NCI-H526 (cell line): Measurements from ENCODE around the gene TPT1.
"Not testable (repeated sequence)": the region's sequence is repeated elsewhere in the genome, so short reads cannot be mapped to it uniquely, and the experiment has no call there.

Experiments used
- DNase-seq, 2 experiments: peaks; one replicate each; lab custom pipeline; 2025; lab: John Stamatoyannopoulos, UW

TPT1 gene

DNA sequence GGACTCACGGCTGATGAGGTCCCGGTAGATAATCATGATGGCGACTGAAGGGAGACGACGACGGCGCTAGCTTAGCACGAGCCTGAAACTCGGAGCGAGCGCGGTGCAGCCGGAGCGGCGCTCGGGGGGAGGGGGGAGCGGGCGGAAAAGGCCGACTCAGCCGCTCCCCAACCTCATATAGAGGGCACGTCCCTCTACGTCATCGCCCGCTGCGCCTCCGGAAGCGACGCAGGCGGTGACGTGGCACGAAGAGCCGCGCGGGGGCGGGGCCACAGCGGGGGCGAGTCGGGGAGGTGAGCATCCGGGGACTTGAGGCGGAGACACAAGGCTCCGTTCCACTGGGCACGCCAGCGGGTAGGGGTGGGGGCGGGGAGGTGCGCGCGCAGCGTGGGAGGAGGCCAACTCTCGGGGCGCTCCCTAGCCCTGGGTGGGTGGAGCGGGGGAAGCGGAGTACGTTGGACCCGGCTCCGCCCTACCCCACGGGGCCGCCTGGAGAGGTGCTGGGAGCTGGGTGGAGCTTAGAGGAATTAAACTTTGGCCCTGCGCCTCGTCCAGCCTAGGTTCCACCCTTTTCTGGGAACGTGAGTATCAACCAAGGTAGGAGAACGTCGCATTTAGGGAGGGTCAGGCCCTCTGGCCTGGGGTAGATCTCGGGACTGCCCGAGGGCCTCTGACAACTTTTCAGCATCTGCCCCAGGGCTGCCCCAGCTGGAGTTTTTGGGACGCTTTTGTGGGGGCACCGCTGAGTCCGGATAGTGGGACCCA, at the start of gene TPT1:
Gene TPT1, minus strand, starts transcription at position 150 of the 765 bp plus-strand sequence. Its CDS starts 114 bp downstream, at position 36.
- peak; percentile 97 to 100 for DNase-seq

DNA sequence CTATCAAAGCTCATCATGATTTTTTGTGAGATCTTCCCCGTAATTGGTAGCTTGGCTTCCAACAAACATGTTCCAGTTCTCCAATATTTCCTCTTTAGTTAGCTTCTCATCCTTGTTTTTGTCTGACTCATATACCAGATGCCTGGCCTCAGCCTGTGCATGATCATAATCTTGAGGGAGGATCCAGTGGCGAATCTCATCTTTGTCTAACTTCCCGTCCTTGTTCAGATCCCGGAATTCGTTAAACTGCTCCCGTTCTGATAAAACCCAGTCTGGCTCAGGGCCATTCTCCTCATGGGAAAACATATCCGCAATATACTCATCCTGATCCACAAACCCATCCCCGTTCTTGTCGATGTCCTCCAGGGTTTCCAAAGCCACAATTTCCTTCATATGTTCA, 49.4 kb upstream of the TPT1 start:
- DNase-seq: not testable (repeated sequence)

DNA sequence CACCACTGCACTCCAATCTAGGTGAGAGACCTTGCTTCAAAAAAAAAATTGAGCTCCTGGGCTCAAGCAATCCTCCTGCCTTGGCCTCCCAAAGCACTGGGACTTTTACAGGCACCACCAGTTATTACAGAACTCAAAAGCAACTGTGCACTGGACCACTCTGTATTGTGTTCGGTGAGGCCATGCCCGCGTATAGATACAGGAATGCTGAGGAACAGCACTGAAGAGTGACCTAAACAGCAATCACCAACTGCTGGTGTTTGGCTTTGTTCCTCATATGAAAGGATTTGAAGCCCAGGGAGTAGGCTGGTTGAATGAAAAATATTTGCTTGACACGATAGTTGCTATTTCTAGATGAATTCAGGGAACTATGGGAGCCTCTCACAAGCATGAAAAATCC, 47.7 kb upstream of the TPT1 start:
- no peak for DNase-seq

DNA sequence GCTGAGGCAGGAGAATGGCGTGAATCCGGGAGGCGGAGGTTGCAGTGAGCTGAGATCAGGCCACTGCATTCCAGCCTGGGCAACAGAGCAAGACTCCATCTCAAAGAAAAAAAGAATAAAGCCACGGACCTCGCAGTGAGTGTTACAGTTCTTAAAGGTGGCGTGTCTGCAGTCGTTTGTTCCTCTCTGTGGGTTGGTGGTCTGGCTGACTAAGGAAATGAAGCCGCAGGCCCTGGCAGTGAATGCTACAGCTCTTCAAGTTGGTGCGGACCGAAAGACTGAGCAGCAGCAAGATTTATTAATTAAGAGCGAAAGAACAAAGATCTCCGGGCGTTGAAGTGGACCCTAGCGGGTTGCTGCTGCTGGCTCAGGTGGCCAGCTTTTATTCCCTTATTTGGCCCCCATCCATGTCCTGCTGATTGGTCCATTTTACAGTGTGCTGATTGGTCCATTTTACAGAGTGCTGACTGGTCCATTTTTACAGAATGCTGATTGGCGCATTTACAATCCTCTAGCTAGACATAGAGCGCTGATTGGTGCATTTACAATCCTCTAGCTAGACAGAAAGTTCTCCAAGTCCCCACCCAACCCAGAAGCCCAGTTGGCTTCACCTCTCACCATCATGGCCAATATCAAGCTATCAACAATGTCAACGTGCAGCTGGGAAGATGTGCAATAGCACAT, 46.1 kb upstream of the TPT1 start:
- not testable (repeated sequence) for DNase-seq

DNA sequence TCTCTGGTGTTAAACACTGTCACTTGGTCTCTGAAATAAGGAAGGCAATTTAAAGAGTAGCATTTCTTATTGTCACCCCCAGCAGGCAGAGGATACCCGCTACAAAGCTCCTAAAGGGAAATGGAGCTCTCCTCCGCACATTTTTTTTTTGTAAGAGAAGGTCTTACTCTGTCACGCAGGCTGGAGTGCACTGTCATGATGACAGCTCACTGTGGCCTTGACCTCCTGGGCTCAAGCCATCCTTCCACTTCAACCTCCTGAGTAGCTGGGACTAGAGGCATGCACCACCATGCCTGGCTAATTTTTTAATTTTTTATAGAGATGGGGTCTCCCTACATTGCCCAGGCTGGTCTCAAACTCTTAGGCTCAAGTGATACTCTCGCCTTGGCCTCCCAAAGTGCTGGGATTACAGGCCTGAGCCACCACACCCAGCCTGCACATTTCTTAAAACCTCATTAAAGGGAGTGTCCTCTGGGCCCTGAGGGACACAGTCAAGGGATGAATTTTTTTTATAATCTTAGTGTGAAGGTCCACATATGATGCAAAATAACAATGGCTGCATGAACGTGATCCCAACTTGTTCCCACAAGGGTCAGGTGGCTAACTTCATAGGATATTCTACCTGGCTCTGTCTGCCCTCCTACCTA, 45.0 kb upstream of the TPT1 start:
- no peak for DNase-seq

DNA sequence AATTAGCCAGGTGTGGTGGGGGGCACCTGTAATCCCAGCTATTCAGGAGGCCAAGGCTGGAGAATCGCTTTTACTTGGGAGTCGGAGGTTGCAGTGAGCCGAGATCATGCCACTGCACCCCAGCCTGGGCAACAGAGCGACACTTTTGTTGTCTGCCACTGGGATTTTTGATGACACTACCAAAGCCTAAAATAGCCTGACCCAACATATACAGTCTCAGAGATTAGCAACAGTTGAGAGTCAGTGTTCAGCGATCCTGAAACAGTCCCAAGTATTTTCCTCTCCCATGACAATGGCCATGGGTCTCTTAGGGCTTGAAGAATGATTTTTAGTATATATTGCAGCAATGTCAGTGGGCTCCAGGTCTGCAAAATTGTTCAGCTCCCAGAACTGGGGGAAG, 44.3 kb upstream of the TPT1 start:
- no peak for DNase-seq

DNA sequence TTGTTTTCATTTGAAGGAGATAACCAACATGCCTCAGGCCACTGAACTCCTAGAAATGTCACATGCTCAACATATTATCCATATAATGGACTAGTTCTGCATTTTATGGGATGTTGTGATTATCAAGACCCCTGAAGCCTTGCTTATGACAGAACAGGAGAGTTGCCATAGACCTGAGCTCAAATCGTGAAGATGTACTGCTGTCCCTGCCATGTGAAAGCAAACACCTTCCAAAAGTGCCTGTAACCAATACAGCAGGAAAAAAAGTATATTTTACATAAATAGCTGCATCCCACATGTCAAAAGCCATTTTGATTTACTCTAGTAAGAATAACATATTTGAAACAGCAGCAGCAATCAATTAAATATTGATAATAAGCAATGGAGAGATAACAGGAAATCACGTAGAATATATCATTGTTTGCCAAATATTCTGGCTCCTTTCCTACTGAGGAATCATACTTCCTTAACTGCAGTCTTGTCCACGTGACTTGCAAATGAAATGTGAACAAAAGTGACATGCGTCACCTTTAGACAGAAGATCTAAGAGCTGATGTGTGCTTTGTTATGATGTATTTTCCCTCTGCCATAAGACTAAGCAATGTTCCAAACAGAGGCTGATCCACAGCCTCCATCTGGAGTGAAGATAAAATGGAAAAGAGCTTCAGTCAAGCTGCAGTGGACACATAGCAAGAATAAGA, 43.6 kb upstream of the TPT1 start:
- no peak for DNase-seq

DNA sequence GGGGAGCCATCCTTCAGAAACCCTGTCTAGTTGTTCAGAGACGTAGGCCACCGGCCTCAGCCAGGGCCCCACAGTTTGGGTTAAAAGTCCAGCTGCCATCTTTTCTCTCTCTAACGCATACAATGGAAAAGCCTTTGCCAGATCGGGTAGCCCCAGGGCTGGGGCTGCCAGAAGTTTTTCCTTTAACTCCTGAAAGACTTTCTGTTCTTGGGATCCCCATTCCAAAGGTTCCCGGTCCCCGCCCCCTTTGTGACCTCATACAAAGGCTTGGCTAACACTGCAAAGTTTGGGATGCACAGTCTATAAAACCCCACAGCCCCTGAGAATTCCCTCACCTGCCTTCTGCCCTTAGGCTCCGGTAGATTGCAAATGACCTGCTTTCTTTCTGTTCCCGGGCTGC, 41.8 kb upstream of the TPT1 start:
- DNase-seq: not testable (repeated sequence)

DNA sequence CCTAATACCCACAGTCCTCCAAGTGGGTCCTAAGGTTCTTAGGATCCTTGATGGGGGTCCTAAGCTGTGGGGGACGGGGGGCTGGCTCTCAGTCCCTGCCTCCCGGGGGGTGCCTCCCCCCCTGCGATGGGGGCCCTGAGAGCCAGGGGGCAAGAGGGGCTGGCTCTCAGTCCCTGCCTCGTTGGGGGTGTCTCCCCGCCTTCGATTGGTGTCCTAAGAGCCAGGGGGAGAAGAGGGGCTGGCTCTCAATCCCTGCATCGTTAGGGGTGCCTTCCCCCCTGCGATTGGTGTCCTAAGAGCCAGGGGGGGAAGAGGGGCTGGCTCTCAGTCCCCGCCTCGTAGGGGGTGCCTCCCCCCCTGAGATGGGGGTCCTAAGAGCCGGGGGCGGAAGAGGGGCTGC, 40.2 kb upstream of the TPT1 start:
- DNase-seq: no peak

DNA sequence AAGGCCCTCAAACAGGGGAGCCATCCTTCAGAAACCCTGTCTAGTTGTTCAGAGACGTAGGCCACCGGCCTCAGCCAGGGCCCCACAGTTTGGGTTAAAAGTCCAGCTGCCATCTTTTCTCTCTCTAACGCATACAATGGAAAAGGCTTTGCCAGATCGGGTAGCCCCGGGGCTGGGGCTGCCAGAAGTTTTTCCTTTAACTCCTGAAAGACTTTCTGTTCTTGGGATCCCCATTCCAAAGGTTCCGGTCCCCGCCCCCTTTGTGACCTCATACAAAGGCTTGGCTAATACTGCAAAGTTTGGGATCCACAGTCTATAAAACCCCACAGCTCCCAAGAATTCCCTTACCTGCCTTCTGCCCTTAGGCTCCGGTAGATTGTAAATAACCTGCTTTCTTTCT, 39.7 kb upstream of the TPT1 start:
- not testable (repeated sequence) for DNase-seq

DNA sequence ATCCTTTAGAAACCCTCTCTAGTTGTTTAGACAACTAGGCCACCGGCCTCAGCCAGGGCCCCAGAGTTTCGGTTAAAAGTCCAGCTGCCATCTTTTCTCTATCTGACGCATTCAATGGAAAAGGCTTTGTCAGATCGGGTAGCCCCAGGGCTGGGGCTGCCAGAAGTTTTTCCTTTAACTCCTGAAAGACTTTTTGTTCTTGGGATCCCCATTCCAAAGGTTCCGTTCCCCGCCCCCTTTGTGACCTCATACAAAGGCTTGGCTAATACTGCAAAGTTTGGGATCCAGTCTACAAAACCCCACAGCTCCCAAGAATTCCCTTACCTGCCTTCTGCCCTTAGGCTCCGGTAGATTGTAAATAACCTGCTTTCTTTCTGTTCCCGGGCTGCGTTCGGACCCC, 38.5 kb upstream of the TPT1 start:
- DNase-seq: not testable (repeated sequence)

DNA sequence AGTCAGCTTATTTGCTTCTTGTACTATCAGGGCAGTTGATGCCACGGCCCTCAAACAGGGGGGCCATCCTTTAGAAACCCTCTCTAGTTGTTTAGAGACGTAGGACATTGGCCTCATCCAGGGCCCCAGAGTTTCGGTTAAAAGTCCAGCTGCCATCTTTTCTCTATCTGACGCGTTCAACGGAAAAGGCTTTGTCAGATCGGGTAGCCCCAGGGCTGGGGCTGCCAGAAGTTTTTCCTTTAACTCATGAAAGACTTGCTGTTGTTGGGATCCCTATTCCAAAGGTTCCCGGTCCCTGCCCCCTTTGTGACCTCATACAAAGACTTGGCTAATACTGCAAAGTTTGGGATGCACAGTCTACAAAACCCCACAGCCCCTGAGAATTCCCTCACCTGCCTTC, 37.8 kb upstream of the TPT1 start:
- DNase-seq: not testable (repeated sequence)

DNA sequence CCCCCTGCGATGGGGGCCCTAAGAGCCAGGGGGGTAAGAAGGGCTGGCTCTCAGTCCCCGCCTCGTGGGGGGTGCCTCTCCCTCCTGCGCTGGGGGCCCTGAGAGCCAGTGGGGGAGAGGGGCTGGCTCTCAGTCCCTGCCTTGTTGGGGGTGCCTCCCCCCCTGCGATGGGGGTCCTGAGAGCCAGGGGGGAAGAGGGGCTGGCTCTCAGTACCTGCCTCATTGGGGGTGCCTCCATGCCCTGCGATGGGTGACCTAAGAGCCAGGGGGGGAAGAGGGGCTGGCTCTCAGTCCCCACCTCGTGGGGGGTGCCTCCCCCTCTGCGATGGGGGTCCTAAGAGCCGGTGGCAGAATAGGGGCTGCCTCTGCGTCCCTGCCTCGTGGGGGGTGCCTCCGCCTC, 36.3 kb upstream of the TPT1 start:
- not testable (repeated sequence) for DNase-seq

DNA sequence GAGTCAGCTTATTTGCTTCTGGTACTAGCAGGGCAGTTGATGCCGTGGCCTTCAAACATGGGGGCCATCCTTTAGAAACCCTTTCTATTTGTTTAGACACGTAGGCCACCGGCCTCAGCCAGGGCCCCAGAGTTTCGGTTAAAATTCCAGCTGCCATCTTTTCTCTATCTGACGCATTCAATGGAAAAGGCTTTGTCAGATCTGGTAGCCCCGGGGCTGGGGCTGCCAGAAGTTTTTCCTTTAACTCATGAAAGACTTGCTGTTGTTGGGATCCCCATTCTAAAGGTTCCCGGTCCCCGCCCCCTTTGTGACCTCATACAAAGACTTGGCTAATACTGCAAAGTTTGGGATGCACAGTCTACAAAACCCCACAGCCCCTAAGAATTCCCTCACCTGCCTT, 35.7 kb upstream of the TPT1 start:
- not testable (repeated sequence) for DNase-seq

DNA sequence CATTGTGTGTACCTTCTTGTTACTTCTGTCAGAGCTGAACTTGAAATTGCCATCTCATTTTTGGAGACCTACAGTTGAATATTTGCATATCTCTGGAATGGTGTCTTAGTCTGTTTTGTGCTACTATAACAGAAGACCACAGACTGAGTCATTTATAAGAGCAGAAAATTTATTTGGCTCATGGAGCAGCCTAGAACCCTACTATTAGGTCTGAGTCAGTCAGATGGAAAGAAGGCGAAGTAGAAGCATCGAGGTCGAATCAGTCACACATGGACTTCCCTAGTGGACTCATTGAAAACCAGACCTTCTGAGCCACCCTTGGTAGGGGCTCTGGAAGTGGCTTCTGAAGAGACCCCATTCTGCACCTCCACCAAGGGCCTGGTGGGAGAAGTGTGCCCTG, 33.9 kb upstream of the TPT1 start:
- peak in 1 of 2 experiments; percentile 32 for DNase-seq

DNA sequence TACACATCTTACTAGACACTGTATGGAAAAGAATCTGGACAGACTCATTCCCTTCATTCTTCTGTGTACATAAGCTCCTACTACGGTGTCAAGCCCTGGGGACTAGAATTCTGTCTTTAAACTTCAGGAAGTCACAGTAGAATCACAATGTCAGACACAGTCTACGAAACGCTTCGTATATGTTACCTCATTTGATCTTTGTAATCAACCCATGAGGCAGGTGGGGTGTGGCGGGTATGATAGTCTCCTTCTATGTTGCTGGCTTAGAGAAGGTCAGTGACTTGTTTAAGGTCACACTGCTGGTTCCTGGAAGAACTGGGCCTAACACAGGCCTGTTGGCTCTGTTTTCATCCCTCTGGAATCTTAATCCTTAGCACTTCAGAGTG, 32.2 kb upstream of the TPT1 start:
- DNase-seq: no peak

DNA sequence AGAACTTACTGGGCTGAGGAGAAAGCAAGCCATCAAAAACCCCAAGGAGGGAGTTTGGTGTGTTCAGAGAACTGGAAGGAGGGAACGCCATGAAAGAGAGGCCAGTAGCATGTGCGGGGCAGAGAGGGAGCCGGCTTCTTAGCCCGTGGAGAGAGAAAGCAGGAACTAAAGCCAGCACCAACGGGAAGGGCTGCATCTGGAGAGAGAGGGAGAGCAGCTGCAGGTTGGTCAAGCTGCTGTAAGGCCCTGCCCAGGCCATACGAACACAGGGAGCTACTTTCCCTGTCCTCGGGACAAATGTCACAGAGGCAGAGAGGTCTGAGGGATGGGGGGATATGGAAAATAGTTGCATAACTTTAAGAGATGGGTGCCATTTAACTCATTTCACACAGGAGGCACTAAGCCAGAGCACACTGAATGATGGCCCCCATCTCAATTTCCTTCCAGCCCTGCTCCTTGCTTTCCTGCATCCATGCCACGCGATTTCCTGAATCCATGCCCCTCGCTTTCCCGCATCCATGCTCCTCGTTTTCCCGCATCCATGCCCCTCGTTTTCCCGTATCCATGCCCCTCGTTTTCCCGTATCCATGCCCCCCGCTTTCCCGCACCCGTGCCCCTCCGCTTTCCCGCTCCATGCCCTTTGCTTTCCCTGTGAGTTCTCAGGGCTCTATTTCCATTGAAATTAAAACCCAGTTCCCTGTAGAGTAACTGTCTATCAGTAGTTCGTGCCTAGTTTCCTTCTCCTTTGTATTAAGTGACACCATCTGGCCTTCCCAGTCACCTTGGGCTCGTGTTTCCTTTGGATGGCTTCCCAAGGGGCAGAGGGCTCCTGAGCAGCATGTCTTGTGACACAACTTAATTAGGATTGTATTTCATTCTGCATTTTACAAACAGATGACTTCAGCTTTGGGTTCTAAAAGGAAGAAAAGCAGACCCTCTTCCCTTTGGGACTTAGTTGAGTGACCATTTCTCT, 31.5 kb upstream of the TPT1 start:
- no peak for DNase-seq

DNA sequence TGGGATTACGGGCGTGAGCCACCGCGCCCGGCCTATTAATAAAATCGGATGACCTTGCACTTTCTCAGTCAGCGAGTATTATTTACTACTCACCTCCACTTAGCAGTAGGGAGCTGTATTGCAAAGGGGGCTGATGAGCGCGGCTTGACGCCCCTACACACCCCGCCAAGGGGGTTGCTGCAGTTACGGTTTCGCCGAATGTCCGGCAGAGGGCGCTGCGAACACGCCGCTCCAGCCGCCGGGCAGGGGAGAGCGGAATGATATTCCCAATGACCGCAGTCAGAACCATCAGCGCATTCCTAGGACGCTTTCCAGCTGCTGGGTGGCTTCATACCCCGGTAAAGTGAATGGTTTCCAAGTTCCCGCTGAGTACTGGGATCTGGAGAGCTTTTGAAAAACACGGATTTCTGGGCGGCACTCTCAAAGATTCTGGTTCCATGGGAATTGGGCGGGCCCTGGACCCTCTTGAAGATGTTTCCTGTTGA, 30.0 kb upstream of the TPT1 start:
- no peak for DNase-seq

DNA sequence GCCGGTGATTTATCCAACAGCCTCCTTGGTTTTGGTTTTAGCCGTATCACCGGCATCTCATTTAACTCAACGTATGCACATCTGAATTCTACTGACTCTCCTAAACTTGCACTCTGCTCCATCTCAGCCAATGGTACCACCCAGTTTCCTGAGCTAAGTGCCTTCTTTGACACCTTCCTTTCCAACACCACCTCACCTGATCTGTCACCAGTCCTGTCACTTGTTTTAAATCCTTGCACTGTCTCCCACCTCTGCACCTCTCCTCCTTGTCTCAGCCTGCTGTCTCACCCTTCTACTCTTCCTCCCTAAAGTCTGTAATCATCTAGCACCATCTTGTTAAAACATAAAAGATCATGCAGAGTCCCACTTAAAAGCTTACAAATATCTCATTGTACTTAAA, 28.1 kb upstream of the TPT1 start:
- no peak for DNase-seq

DNA sequence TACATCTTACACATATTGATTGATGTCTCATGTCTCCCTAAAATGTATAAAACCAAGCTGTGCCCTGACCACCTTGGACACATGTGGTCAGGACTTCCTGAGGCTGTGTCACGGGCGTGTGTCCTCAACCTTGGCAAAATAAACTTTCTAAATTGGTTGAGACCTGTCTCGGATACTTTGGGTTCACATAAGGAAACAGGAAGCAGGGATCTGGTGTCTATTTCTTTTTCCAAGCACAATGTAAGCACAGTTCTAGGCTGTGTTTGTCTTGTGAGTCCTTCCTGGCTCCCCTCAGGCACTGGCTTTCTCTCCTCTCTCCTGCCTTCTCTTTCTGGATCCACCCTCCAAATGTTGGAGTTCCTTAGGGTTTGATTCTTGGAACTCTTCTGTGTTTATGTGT, 27.6 kb upstream of the TPT1 start:
- DNase-seq: no peak

DNA sequence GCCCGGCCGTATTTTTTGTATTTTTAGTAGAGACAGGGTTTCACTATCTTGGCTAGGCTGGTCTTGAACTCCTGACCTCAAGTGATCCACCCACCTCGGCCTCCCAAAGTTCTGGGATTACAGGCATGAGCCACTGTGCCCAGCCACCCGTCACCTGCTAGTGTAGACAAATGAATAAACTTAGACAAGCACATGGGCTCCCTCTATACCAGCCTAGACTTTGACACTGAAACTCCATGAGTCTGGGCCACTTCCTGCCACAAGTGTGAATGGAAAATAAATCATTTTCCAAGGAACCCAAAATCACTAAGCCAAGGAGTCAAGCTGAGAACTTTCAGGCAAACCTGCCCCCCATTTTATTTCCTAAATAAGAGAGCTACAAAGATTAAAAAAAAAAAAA, 27.0 kb upstream of the TPT1 start:
- no peak for DNase-seq
